ENCODE measurements around the gene TASOR. TPM values are rescaled to one million over a fixed set of nuclear protein-coding genes. Genes with fewer than 3 reads are reported as not detected.
"Not testable (repeated sequence)": the region's sequence is repeated elsewhere in the genome, so short reads cannot be mapped to it uniquely, and the experiment has no call there.

The TASOR gene
- total and polyA plus RNA-seq, 2 experiments from 2014 or later = 16.4 to 63.6 TPM

DNA sequence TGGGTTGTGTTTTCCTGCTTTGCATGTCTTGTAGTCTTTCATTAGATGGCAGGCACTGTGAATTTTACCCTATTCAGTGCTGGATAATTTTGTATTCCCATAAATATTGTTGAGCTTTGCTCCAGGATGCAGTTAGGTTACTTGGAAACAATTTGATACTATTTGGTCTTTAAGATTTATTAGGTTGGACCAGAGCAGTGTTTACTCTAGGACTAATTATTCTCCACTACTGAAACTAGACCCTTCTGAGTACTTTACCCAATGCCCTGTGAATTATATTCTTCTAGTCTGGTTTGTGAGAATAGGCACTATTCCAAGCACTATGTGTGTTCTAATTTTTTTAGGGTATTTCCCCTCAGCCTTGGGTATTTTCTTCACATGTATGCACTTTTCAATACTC is 37.8 kb upstream of the TASOR start:
- H3K4me3 ChIP-seq = no peak overlapping the region
- DNase-seq (ENCODE audit: low read depth in 1 of 2, low spot score in 1 of 2) = no peak
- H3K27me3 ChIP-seq = no peaks in the 10 kb centered on the region
- TF ChIP-seq, protein P1, sequence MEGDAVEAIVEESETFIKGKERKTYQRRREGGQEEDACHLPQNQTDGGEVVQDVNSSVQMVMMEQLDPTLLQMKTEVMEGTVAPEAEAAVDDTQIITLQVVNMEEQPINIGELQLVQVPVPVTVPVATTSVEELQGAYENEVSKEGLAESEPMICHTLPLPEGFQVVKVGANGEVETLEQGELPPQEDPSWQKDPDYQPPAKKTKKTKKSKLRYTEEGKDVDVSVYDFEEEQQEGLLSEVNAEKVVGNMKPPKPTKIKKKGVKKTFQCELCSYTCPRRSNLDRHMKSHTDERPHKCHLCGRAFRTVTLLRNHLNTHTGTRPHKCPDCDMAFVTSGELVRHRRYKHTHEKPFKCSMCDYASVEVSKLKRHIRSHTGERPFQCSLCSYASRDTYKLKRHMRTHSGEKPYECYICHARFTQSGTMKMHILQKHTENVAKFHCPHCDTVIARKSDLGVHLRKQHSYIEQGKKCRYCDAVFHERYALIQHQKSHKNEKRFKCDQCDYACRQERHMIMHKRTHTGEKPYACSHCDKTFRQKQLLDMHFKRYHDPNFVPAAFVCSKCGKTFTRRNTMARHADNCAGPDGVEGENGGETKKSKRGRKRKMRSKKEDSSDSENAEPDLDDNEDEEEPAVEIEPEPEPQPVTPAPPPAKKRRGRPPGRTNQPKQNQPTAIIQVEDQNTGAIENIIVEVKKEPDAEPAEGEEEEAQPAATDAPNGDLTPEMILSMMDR (IDR thresholded peaks at IDR 0.05; ENCODE audit: low read depth, low read length) = no peak
- H3K36me3 ChIP-seq = no peaks in the 10 kb centered on the region
- H3K27ac ChIP-seq = no peak overlapping the region
- H3K9me3 ChIP-seq (ENCODE audit: low read depth) = no peaks in the 10 kb centered on the region
- no peaks in the 10 kb centered on the region for H3K4me1 ChIP-seq (ENCODE audit: low read depth)

DNA sequence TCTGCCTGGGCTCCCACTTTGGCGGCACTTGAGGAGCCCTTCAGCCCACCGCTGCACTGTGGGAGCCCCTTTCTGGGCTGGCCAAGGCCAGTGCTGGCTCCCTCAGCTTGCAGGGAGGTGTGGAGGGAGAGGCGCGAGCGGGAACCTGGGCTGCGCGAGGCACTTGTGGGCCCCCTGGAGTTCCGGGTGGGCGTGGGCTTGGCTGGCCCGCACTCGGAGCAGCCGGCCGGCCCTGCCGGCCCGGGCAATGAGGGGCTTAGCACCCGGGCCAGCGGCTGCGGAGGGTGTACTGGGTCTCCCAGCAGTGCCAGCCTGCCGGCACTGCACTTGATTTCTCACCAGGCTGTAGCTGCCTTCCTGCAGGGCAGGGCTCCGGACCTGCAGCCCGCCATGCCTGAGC is 35.7 kb upstream of the TASOR start:
- H3K27ac ChIP-seq; H3K9me3 ChIP-seq (ENCODE audit: low read depth); H3K4me3 ChIP-seq; H3K4me1 ChIP-seq (ENCODE audit: low read depth); DNase-seq (ENCODE audit: low read depth in 1 of 2, low spot score in 1 of 2); H3K27me3 ChIP-seq; H3K36me3 ChIP-seq: not testable (repeated sequence)

DNA sequence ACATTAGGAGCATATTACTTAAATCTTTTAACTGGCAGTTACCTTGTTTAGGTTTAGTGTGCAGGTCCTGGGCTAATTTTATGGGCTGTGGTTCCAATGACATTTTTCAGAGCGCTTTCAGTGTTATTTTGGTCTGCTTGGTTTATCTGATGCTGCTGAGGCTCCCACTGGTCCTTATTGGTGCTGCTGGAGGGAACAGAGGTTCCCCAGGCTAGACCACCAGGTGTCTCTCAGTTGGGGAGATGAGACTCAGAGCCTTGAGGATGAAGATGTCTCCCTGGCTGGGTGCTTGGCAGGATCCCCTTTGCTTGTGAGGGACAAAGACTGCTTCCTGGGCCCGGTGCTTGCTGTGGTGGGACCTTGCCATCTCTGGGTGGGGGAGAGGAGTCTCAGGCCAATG is 28.3 kb upstream of the TASOR start:
- no peaks in the 10 kb centered on the region for H3K4me1 ChIP-seq (ENCODE audit: low read depth)
- TF ChIP-seq, protein P1 (IDR thresholded peaks at IDR 0.05; ENCODE audit: low read depth, low read length) = no peak
- H3K9me3 ChIP-seq (ENCODE audit: low read depth) = no peaks in the 10 kb centered on the region

DNA sequence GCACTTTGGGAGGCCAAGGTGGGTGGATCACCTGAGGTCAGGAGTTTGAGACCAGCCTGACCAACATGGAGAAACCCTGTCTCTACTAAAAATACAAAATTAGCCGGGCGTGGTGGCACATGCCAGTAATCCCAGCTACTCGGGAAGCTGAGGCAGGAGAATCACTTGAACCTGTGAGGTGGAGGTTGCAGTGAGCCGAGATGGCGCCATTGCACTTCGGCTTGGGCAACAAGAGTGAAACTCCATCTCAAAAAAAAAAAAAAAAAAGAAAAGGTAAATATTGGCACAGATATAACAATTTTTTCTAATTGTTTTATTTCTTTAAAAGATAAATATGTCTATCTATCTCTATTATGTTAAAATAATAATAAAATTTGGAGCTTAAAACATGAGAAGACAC is 24.3 kb upstream of the TASOR start:
- H3K36me3 ChIP-seq; H3K27ac ChIP-seq; DNase-seq (ENCODE audit: low read depth in 1 of 2, low spot score in 1 of 2); H3K4me3 ChIP-seq; H3K9me3 ChIP-seq (ENCODE audit: low read depth); H3K4me1 ChIP-seq (ENCODE audit: low read depth); H3K27me3 ChIP-seq: not testable (repeated sequence)

More for the DNA sequence above, 28.3 kb upstream of the TASOR start:
- DNase-seq (ENCODE audit: low read depth in 1 of 2, low spot score in 1 of 2) = no peak
- no peaks in the 10 kb centered on the region for H3K36me3 ChIP-seq
- no peak overlapping the region for H3K4me3 ChIP-seq
- H3K27ac ChIP-seq = no peak overlapping the region
- H3K27me3 ChIP-seq = no peaks in the 10 kb centered on the region

DNA sequence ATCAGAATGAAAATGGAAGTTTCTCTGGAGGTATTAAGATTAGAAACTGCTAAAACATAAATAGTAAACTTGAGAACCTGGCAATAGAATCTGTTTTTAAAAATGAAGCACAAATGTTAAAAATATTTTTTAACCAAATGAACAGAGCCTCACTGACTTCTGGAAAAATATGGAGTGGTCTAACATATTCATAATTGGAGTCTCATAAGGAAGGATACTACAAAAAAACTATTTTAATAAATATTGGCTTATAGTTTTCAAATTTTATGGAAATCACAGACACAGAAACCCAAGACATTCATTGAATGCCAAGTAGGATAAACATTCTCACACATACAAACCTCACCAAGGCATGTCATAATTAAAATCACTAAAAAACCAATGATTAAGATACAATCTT is 23.6 kb upstream of the TASOR start:
- no peaks in the 10 kb centered on the region for H3K27me3 ChIP-seq
- H3K4me3 ChIP-seq = no peak overlapping the region
- DNase-seq (ENCODE audit: low read depth in 1 of 2, low spot score in 1 of 2) = no peak
- no peaks in the 10 kb centered on the region for H3K9me3 ChIP-seq (ENCODE audit: low read depth)
- H3K36me3 ChIP-seq = no peaks in the 10 kb centered on the region
- no peak overlapping the region for H3K27ac ChIP-seq
- TF ChIP-seq, protein P1 (IDR thresholded peaks at IDR 0.05; ENCODE audit: low read depth, low read length) = no peak
- H3K4me1 ChIP-seq (ENCODE audit: low read depth) = no peaks in the 10 kb centered on the region

DNA sequence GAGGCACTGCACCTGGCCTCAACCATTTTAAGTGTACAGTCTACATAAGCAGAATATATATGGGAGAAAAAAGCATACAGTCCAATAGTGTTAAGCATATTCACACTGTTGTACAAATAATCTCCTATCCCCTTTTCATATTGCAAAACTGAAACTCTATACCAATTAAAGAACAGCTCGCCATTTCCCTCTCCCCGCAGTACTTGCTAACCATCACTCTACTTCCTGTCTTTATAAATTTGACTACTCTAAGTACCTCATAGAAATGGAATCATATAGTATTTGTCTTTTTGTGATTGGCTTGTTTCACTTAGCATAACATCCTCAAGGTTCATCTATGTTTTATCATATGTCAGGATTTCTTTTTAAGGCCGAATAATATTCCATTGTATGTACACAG is 21.6 kb upstream of the TASOR start:
- Histone ChIP-seq H3K9me3 (ENCODE audit: low read depth) (no peaks in the 10 kb centered on the region), H3K4me3 (no peak overlapping the region), H3K27ac (no peak overlapping the region), H3K4me1 (ENCODE audit: low read depth) (no peaks in the 10 kb centered on the region), H3K36me3 (no peaks in the 10 kb centered on the region), H3K27me3 (no peaks in the 10 kb centered on the region)
- TF ChIP-seq, protein P1 (IDR thresholded peaks at IDR 0.05; ENCODE audit: low read depth, low read length) = no peak
- DNase-seq (ENCODE audit: low read depth in 1 of 2, low spot score in 1 of 2) = no peak
